Natural killer cell treated with Interleukin-12 subunit alpha and Interleukin-12 subunit beta and Interleukin-15 and Interleukin-18, amount 100 ng/mL, for 72 hours (primary cell): ENCODE measurements around the gene ACAP1. TPM values are rescaled to one million over a fixed set of nuclear protein-coding genes. Genes with fewer than 3 reads are reported as not detected.
A peak's percentile ranks its signal among the peaks of the same experiment; 100 is the strongest.

Source experiments
- ATAC-seq, 2 donors: fragments of 150-1000 bp; cut with Tn5 transposase in 1 of 2; sonication (Bioruptor Pico), chemical (Tn5 transposase) in 1 of 2; 2 replicates each; pipeline ENCODE4 v1.10.0; 2021
- DNase-seq: peaks from one replicate; pipeline ENCODE4 v3.0.0; 2022; ENCODE audit warnings: low spot score
- H3K27ac Mint-ChIP-seq, 2 donors: 1 replicate in 1 of 2; 2 replicates in 1 of 2; pipeline ENCODE4 v1.8.0; 2022; ENCODE audit warnings: mixed read lengths in 2 of 2, mild to moderate bottlenecking in 1 of 2, moderate library complexity in 1 of 2
- H3K27me3 Mint-ChIP-seq, 2 donors: 1 replicate in 1 of 2; 2 replicates in 1 of 2; pipeline ENCODE4 v1.8.0; 2022; ENCODE audit warnings: mixed read lengths in 2 of 2
- H3K36me3 Mint-ChIP-seq: one replicate; pipeline ENCODE4 v1.8.0; 2022; ENCODE audit warnings: mixed read lengths
- H3K4me1 Mint-ChIP-seq, 2 donors: 1 replicate in 1 of 2; 2 replicates in 1 of 2; pipeline ENCODE4 v1.8.0; 2022; ENCODE audit warnings: low read depth in 2 of 2, mixed read lengths in 2 of 2, mild to moderate bottlenecking in 1 of 2
- H3K4me3 Mint-ChIP-seq: one replicate; pipeline ENCODE4 v1.8.0; 2022; ENCODE audit warnings: mixed read lengths
- H3K9me3 Mint-ChIP-seq: 2 replicates; pipeline ENCODE4 v1.8.0; 2022; ENCODE audit warnings: mixed read lengths
- total RNA-seq, 2 donors: library from RNA; stranded (reverse); gene quantifications; one replicate each; pipeline ENCODE4 v1.2.3, GENCODE V29; 2022

The ACAP1 gene, protein sequence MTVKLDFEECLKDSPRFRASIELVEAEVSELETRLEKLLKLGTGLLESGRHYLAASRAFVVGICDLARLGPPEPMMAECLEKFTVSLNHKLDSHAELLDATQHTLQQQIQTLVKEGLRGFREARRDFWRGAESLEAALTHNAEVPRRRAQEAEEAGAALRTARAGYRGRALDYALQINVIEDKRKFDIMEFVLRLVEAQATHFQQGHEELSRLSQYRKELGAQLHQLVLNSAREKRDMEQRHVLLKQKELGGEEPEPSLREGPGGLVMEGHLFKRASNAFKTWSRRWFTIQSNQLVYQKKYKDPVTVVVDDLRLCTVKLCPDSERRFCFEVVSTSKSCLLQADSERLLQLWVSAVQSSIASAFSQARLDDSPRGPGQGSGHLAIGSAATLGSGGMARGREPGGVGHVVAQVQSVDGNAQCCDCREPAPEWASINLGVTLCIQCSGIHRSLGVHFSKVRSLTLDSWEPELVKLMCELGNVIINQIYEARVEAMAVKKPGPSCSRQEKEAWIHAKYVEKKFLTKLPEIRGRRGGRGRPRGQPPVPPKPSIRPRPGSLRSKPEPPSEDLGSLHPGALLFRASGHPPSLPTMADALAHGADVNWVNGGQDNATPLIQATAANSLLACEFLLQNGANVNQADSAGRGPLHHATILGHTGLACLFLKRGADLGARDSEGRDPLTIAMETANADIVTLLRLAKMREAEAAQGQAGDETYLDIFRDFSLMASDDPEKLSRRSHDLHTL
- total RNA-seq = 100 to 1,000 TPM; 240 to 419 TPM

DNA sequence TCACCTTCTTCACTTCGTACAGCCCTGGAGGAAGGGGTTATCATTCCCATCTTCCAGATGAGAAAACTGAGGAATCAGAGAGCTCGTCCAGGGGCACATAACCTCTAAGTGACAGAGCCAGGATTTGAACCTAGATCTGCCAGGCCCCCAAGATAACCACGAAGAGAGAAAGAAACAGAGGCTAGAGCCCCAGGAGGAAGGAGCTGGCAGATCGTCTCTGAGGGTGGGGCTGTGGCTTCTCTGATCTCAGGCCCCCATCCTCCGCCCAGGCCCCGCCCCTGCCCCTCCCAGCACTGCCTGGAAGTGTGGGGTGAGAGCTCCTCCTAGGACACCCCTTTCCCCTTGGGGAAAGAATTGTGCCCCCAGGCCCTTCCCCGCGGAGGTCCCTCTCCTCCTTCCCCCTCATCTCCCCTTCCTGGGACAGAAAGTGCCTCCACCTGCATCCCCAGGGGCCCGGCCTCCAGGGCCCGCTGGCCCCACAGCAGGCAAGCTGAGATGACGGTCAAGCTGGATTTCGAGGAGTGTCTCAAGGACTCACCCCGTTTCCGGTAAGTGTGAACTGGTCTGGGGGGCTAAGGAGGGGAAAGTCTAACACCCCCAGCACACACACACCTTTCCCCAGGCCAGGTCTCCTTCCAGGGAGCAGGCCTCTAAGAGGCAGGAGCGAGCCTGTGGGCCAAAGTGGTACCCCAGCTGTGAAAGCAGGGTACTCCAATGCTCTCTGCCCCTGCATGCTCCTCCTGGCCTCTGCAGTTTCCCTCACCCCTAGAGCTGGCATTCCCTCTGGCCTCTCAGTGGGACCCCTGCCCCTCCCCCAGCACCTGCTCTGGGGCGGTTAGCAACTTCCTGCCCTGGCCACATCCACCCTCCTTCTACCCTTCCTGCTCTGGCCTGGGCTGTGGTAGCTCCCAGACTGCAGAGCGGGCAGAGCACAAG, at the start of gene ACAP1:
TSS of gene ACAP1 (plus strand) at position 290 of the 936 bp plus-strand sequence. CDS start at position 496, 206 bp downstream.
- Mint-ChIP-seq H3K9me3 (no peaks in the 10 kb centered on the region), H3K27me3 (no peaks in the 10 kb centered on the region), H3K27ac (peak within 1 kb of the TSS; percentile 89 to 93), H3K4me3 (peak within 1 kb of the TSS; percentile 97), H3K4me1 (peaks cover 42 to 45% of the 10 kb centered on the region in 2 donors), H3K36me3 (peaks cover 10% of the 10 kb centered on the region)
- DNase-seq = peak; percentile 85
- ATAC-seq = peak; percentile 96

DNA sequence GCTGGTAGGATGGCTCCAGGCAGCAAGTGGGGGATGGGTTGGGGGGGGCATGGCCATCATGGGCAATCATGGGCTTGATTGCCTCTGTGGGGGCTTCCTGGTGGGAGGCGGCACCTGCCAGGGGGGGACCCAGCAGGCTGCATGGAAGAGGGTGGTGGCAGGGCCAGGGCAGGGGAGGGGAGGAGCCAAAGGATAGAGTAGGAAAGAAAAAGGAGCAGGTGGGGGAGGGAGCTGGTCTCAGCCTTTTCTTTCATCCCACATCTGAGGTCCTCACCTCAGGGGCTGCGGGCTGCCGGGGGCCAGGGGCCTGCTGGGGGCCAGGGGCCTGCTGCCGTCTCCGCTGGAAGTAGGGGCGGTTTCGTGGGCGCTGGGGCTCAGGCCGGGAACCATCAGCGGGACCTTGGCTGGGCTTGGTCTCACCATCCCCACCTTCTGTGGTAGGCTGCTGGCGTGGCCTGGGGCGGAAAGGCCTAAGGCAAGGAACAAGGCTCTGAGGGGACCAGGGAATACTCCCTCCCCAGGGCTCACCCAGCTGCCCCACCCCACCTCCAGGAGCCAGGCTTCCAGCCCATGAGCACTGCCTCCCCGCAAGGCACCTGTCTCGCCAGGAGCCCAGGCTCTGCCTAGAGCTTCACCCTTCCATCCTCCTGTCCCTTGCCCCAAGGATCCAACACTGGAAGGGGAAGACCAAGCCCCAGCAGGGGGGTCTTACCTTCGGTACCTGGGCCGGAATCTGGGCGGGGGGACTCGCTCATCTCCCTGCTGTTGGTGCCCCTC, 46.9 kb upstream of the ACAP1 start:
- Mint-ChIP-seq H3K4me3 (no peak overlapping the region), H3K4me1 (peaks cover 0 to 5% of the 10 kb centered on the region in 2 donors), H3K27ac (no peak overlapping the region), H3K9me3 (no peaks in the 10 kb centered on the region), H3K27me3 (peaks cover 13 to 22% of the 10 kb centered on the region in 2 donors), H3K36me3 (no peaks in the 10 kb centered on the region)
- DNase-seq (no peak), ATAC-seq (no peak)

- peaks cover 17 to 25% of the 10 kb centered on the region in 2 donors for H3K27me3 Mint-ChIP-seq
- H3K4me1 Mint-ChIP-seq = peaks cover 3 to 9% of the 10 kb centered on the region in 2 donors
- no peaks in the 10 kb centered on the region for H3K36me3 Mint-ChIP-seq
- no peak overlapping the region for H3K27ac Mint-ChIP-seq
- H3K4me3 Mint-ChIP-seq = no peak overlapping the region
- DNase-seq = no peak
- H3K9me3 Mint-ChIP-seq = no peaks in the 10 kb centered on the region
- no peak for ATAC-seq
Observed at GRCh38 chr17:7290166-7290565, 46.2 kb upstream of the ACAP1 start.

DNA sequence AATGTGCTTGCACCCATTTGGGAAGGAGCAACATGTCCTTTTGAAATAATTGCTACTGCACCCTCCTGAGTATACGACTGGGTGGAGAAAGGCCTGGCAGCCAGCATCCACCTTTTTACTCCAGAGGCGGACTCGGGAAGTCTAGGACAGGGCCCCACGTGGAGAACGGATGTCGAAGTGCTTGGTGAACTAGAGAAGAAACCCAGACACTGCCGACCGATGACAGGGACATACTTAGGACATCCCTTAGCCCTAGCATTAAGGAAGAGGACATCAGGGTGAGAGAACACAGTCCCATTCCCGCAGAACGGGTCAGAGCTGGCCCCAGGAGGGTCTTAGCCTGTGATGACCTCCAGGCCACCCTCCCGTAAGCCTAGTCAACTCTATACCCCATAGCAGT, 45.6 kb upstream of the ACAP1 start:
- no peak for ATAC-seq
- peaks cover 21 to 28% of the 10 kb centered on the region in 2 donors for H3K27me3 Mint-ChIP-seq

DNA sequence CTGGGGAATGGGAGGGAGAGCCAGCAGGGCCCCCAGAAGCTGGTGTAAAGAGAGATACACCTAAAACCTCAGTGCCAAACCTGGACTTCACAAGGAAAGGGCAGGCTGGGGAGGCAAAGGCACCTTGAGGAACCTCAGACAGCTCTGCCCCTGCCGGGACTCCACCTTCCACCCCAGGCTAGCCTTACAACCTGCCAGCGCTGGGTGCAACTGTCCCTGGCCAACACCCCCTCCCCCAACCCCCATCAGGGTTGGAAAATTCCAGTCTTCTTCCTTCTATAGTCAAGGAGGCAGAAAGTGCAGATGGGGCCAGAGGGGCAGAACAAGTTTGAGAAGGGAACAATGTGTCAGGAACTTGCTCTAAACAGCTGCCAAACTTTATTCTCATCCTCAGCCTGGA, 44.1 kb upstream of the ACAP1 start:
- no peaks in the 10 kb centered on the region for H3K36me3 Mint-ChIP-seq
- ATAC-seq (no peak), DNase-seq (no peak)
- H3K9me3 Mint-ChIP-seq = no peaks in the 10 kb centered on the region
- H3K4me3 Mint-ChIP-seq = no peak overlapping the region
- H3K4me1 Mint-ChIP-seq = peaks cover 7 to 21% of the 10 kb centered on the region in 2 donors
- no peak overlapping the region for H3K27ac Mint-ChIP-seq
- peaks cover 28 to 30% of the 10 kb centered on the region in 2 donors for H3K27me3 Mint-ChIP-seq

More for the DNA sequence above, 45.6 kb upstream of the ACAP1 start:
- Mint-ChIP-seq H3K4me1 (peaks cover 7 to 13% of the 10 kb centered on the region in 2 donors), H3K4me3 (no peak overlapping the region), H3K27ac (no peak overlapping the region), H3K36me3 (no peaks in the 10 kb centered on the region), H3K9me3 (no peaks in the 10 kb centered on the region)
- no peak for DNase-seq

DNA sequence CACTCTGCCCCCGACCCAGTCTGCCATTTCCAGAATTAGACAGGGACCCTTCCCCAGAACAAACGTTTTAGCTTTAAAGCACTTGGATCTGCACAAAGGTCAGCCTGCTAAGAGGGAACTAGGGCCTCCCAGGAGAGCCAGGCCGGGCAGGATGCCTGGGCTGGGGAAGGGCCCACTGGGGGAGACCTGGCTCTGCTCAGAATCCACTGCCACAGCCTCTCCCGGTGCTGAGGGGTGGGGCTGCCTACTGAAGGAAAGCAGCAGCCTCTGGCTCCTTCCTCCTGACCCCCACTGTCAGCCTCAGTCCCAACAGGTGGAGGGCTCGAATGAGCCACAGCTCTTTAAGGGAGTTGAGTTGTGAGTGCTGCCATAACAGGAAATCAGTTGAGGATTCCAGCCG, 43.6 kb upstream of the ACAP1 start:
- H3K27ac Mint-ChIP-seq = no peak overlapping the region
- no peak overlapping the region for H3K4me3 Mint-ChIP-seq
- H3K36me3 Mint-ChIP-seq = no peaks in the 10 kb centered on the region

DNA sequence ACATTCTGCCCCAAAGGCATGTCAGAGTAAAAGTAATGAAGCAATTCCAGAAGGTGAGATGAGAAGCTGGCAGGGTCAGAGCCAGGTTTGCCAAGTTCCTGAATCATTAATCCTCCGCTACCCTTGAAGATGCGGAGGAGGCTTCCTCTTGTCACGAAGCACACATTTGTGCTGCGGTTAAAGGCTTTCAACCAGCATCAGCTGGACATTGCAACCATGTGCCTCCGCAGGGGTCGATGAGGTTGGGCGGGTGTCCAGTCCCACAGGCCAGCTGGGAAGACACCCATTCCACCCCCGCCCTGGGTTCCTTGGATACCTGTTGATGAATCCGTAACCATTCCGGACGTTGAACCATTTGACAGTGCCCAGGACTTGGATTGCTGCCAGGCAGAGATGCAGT, 43.2 kb upstream of the ACAP1 start:
- Mint-ChIP-seq H3K27ac (no peak overlapping the region), H3K36me3 (no peaks in the 10 kb centered on the region), H3K4me1 (peaks cover 7 to 21% of the 10 kb centered on the region in 2 donors), H3K9me3 (no peaks in the 10 kb centered on the region), H3K27me3 (peaks cover 23 to 27% of the 10 kb centered on the region in 2 donors), H3K4me3 (peak overlapping the region; percentile 51)
- DNase-seq (no peak), ATAC-seq (no peak)

More for the DNA sequence above, 43.6 kb upstream of the ACAP1 start:
- DNase-seq = no peak
- Mint-ChIP-seq H3K4me1 (peaks cover 7 to 21% of the 10 kb centered on the region in 2 donors), H3K9me3 (no peaks in the 10 kb centered on the region), H3K27me3 (peaks cover 28% of the 10 kb centered on the region in 2 donors)
- no peak for ATAC-seq

GRCh38 chr17:7293816-7294613, 42.3 kb upstream of the ACAP1 start:
- Mint-ChIP-seq H3K4me1 (peaks cover 7 to 21% of the 10 kb centered on the region in 2 donors), H3K27ac (no peak overlapping the region), H3K27me3 (peaks cover 20% of the 10 kb centered on the region in 2 donors), H3K9me3 (no peaks in the 10 kb centered on the region), H3K36me3 (no peaks in the 10 kb centered on the region), H3K4me3 (peak overlapping the region; percentile 51)
- ATAC-seq (no peak), DNase-seq (no peak)

- Mint-ChIP-seq H3K36me3 (no peaks in the 10 kb centered on the region), H3K4me3 (peak within 1 kb of the TSS; percentile 84), H3K27ac (peak within 1 kb of the TSS; percentile 37 to 48), H3K9me3 (no peaks in the 10 kb centered on the region), H3K27me3 (peaks cover 20% of the 10 kb centered on the region in 2 donors), H3K4me1 (peaks cover 7 to 21% of the 10 kb centered on the region in 2 donors)
- ATAC-seq = peak; percentile 81 to 89
- peak; percentile 79 for DNase-seq
Observed at GRCh38 chr17:7294614-7295153, 41.6 kb upstream of the ACAP1 start, which contains the start of gene YBX2. YBX2 (minus strand) TSS chr17:7294639; CDS start chr17:7294500, 139 bp downstream.

DNA sequence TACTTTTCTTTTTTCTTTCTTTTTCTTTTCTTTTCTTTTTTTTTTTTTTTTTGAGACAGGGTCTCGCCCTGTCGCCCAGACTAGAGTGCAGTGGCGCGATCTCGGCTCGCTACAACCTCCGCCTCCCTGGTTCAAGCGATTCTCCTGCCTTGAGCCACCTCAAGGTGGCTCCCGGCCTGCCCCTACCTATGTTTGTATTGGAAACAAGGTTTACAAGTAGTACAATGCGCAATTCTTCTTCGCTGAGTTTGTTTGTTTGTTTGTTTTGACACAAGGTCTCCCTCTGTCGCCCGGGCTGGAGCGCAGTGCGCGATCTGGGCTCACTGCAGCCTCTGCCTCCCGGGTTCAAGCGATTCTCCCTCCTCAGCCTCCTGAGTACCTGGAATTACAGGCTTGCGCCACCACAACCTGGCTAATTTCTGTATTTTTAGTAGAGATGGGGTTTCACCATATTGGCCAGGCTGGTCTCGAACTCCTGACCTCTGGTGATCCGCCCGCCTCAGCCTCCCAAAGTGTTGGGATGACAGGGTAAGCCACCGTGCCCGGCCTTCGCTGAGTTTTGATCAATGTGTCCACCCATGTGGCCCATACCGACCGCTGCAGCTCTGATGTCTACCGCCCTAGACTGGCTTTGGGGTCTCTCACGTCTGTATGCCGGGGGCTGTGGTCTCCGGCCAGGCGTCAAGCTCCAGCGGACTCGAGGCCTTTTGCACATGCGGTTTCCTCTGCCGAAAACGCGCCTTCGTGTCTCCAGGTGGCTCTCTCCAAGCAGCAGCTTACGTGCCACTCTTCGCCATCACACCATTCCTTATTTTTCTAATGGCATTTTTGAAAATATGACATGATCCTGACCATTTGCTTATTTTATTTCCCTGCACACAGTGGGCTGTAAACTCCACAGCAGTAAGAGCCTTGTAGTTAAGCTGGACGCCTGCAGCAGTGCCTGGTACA, 40.8 kb upstream of the ACAP1 start:
- Mint-ChIP-seq H3K9me3 (no peaks in the 10 kb centered on the region), H3K4me3 (peak overlapping the region; percentile 84), H3K36me3 (no peaks in the 10 kb centered on the region), H3K4me1 (peaks cover 7 to 21% of the 10 kb centered on the region in 2 donors), H3K27me3 (peaks cover 19 to 20% of the 10 kb centered on the region in 2 donors), H3K27ac (peak overlapping the region; percentile 37 to 48)
- no peak for DNase-seq
- ATAC-seq = no peak
